Lung (tissue), 12 donors: ENCODE results near the gene TXNRD3. TPM values are rescaled to one million over a fixed set of nuclear protein-coding genes. Genes with fewer than 3 reads are reported as not detected.
"Not testable (repeated sequence)": the region's sequence is repeated elsewhere in the genome, so short reads cannot be mapped to it uniquely, and the experiment has no call there.

Experiments used
- ATAC-seq: fragments of 200-7000 bp; cut with Tn5 transposase; one replicate; pipeline ENCODE4 v1.9.1; 2020; ENCODE audit warnings: moderate number of reproducible peaks; ENCODE audit not compliant: insufficient read depth, low FRiP score
- DNase-seq, 3 donors: peaks; one replicate each; pipeline ENCODE4 v3.0.0-alpha.2; 2013 to 2017
- H3K27ac ChIP-seq, 2 donors: one replicate each; pipeline ENCODE4 v1.5.1; 2013; ENCODE audit warnings: mild to moderate bottlenecking in 2 of 2, moderate library complexity in 2 of 2, control low read depth in 1 of 2, inconsistent platforms in 1 of 2, low read depth in 1 of 2, low read length in 1 of 2
- H3K27me3 ChIP-seq, 3 donors: one replicate each; pipeline ENCODE4 v1.5.1; 2013; ENCODE audit warnings: low read length in 2 of 3; ENCODE audit not compliant: control insufficient read depth in 3 of 3, insufficient read depth in 3 of 3
- H3K36me3 ChIP-seq, 4 donors: one replicate each; pipeline ENCODE4 v1.5.1; 2013; ENCODE audit warnings: low read length in 4 of 4, mild to moderate bottlenecking in 1 of 4, moderate library complexity in 1 of 4; ENCODE audit not compliant: control insufficient read depth in 4 of 4, insufficient read depth in 4 of 4
- H3K4me1 ChIP-seq, 5 donors: one replicate each; pipeline ENCODE4 v1.5.1; 2013; ENCODE audit warnings: low read length in 5 of 5, mild to moderate bottlenecking in 2 of 5, moderate library complexity in 1 of 5; ENCODE audit not compliant: control insufficient read depth in 5 of 5, insufficient read depth in 5 of 5
- H3K4me3 ChIP-seq: one replicate; pipeline ENCODE4 v1.5.1; 2013; ENCODE audit warnings: mild to moderate bottlenecking, control low read depth, moderate library complexity
- H3K9ac ChIP-seq, 2 donors: one replicate each; pipeline ENCODE4 v1.5.1; 2013; ENCODE audit warnings: low read length in 2 of 2, control low read depth in 1 of 2; ENCODE audit not compliant: insufficient read depth in 1 of 2
- H3K9me3 ChIP-seq, 4 donors: one replicate each; pipeline ENCODE4 v1.5.1; 2013; ENCODE audit warnings: low read length in 3 of 4, mild to moderate bottlenecking in 1 of 4, moderate library complexity in 1 of 4; ENCODE audit not compliant: control insufficient read depth in 4 of 4, insufficient read depth in 3 of 4
- WGBS, 2 donors: extraction: QIAGEN DNeasy Blood & Tissue Kit; methylation state at CpG; one replicate each; pipeline ENCODE4 v1.1.7; 2013; 5-methylcytosine and 5-hydroxymethylcytosine counted together
- polyA plus RNA-seq, 2 donors: library from polyadenylated mRNA; stranded (reverse); fragments of 200-250 nt; gene quantifications; one replicate each; pipeline ENCODE4 v1.2.1, GENCODE V29; 2013
- total RNA-seq, 2 donors: library from RNA; depleted of rRNA in 1 of 2; stranded (reverse); fragments of >200 nt in 1 of 2; gene quantifications; one replicate each; pipeline ENCODE4 v1.2.1, GENCODE V29; 2014 to 2021
- TF ChIP-seq, protein P1 (sequence below): IDR thresholded peaks from 2 replicates; pipeline ENCODE4 v1.5.1; 2012; ENCODE audit warnings: mild to moderate bottlenecking; ENCODE audit errors: control extremely low read depth, extremely low read depth
- donor health status: control.
- donor health status: control.
- donor health status: Bipolar disorder and iron deficiency.
- donor health status: healthy.
- donor health status: DM: yes; HTN: yes; CAD: no.

Gene TXNRD3
- total and polyA plus RNA-seq, 4 donors: 6.3 to 17.0 (median 10.4) TPM

DNA sequence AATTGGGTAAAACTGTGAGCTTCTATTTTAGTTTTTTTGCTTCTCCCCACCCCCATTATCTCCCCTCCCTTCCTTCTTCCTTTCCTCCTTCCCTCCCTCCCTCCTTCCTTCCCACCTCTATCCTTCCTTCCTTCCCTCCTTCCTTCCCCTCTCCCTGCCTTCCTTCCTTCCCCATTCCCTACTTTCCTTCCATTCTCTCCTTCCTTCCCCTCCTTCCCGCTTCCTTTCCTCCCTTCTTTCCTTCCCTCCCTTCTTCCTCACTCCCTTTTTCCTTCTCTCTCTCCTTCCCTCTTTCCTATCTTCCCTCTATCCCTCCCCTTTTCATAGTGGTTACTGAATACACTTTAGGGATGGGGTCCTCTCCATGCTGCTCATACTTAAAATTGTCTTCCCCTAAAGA, 55.8 kb downstream of the TXNRD3 start:
- WGBS, 2 donors: 0% methylated on average over 1 of the region's 1 CpG
- Histone ChIP-seq H3K9ac (no peak overlapping the region), H3K27me3 (no peaks in the 10 kb centered on the region), H3K9me3 (no peaks in the 10 kb centered on the region), H3K36me3 (peaks cover 0 to 4% (median 2%) of the 10 kb centered on the region in 4 donors), H3K4me1 (no peaks in the 10 kb centered on the region), H3K27ac (no peak overlapping the region), H3K4me3 (no peak overlapping the region)
- TF ChIP-seq, protein P1, sequence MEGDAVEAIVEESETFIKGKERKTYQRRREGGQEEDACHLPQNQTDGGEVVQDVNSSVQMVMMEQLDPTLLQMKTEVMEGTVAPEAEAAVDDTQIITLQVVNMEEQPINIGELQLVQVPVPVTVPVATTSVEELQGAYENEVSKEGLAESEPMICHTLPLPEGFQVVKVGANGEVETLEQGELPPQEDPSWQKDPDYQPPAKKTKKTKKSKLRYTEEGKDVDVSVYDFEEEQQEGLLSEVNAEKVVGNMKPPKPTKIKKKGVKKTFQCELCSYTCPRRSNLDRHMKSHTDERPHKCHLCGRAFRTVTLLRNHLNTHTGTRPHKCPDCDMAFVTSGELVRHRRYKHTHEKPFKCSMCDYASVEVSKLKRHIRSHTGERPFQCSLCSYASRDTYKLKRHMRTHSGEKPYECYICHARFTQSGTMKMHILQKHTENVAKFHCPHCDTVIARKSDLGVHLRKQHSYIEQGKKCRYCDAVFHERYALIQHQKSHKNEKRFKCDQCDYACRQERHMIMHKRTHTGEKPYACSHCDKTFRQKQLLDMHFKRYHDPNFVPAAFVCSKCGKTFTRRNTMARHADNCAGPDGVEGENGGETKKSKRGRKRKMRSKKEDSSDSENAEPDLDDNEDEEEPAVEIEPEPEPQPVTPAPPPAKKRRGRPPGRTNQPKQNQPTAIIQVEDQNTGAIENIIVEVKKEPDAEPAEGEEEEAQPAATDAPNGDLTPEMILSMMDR: no peak
- no peak for ATAC-seq
- DNase-seq: no peak

DNA sequence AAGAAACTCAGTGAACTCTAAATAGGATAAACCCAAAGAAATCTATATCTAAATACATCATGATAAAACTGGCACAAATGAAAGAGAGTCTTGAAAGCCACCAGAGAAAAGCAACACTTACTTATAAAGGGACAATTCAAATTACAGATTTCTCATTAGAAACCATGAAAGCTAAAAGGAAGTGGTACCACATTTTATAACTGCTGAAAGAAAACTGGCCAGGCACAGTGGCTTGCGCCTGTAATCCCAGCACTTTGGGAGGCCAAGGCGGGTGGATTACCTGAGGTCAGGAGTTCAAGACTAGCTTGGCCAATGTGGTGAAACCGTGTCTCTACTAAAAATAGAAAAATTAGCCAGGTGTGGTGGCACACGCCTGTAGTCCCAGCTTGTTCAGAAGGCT, 59.4 kb downstream of the TXNRD3 start:
- WGBS, 2 donors: 95 to 98% methylated on average over 4 of the region's 4 CpGs
- not testable (repeated sequence) for H3K27ac ChIP-seq, DNase-seq, H3K36me3 ChIP-seq, H3K4me3 ChIP-seq, H3K4me1 ChIP-seq, H3K27me3 ChIP-seq, H3K9me3 ChIP-seq, H3K9ac ChIP-seq, ATAC-seq

DNA sequence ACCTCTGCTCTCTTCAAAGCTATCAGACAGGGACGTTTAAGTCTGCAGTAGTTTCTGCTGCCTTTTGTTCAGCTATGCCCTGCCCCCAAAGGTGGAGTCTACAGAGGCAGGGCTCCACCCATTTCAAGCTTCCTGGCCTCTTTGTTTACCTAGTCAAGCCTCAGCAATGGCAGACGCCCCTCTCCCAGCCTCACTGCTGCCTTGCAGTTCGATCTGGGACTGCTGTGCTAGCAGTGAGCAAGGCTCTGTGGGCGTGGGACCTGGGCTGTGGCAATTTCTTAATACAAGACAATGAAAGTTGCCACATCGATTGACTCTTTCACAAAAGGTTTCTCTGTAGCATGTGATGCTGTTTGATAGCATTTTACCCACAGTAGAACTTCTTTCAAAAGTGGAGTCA, 63.4 kb downstream of the TXNRD3 start:
- not testable (repeated sequence) for H3K9me3 ChIP-seq, H3K27me3 ChIP-seq, H3K27ac ChIP-seq, H3K9ac ChIP-seq, H3K36me3 ChIP-seq, H3K4me1 ChIP-seq, ATAC-seq, DNase-seq, H3K4me3 ChIP-seq
- WGBS, 2 donors: 60 to 73% methylated on average over 5 of the region's 5 CpGs

DNA sequence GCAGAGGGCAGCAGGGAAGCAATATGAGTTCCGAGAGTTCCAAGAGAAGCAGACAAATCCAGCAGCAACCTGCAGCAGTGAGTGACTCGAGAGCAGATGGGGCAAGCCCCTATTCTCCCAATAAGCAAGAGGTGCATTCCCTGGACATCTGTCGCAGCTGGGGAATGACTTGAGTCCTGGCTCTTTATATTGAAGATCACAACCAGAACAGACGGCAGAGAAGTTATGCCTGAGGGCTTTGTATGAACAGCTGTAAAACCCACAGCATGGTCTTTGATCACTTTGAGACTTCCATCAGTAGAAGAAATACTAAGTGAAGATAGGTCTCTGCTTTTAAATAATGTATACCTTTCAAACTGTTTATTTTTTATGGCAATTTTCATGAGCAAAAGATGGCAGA, 72.6 kb downstream of the TXNRD3 start:
- Histone ChIP-seq H3K4me1 (no peaks in the 10 kb centered on the region), H3K36me3 (no peaks in the 10 kb centered on the region), H3K27me3 (no peaks in the 10 kb centered on the region), H3K9ac (no peak overlapping the region), H3K27ac (no peak overlapping the region), H3K4me3 (no peak overlapping the region), H3K9me3 (peaks cover 0 to 3% (median 1%) of the 10 kb centered on the region in 4 donors)
- TF ChIP-seq, protein P1: no peak
- ATAC-seq: no peak
- 87 to 96% methylated on average over 4 of the region's 4 CpGs for WGBS, 2 donors
- no peak for DNase-seq

GRCh38 chr3:126581569-126581968, 73.4 kb downstream of the TXNRD3 start:
- WGBS, 2 donors: 82 to 93% methylated on average over 2 of the region's 2 CpGs
- DNase-seq (no peak), ATAC-seq (no peak)
- Histone ChIP-seq H3K4me3 (no peak overlapping the region), H3K27me3 (no peaks in the 10 kb centered on the region), H3K27ac (no peak overlapping the region), H3K4me1 (no peaks in the 10 kb centered on the region), H3K9me3 (peaks cover 0 to 3% (median 1%) of the 10 kb centered on the region in 4 donors), H3K9ac (no peak overlapping the region), H3K36me3 (no peaks in the 10 kb centered on the region)
- TF ChIP-seq, protein P1: no peak
